ENCODE data around the gene MMP24.
A peak's percentile ranks its signal among the peaks of the same experiment; 100 is the strongest.
"Not testable (repeated sequence)": the region's sequence is repeated elsewhere in the genome, so short reads cannot be mapped to it uniquely, and the experiment has no call there.

Gene MMP24

GRCh38 chr20:35260426-35260825 is 33.9 kb downstream of the MMP24 start:
- no peak overlapping the region for H3K4me3 ChIP-seq (ENCODE audit: low read length)
- TF ChIP-seq CTCF (IDR thresholded peaks at IDR 0.05; ENCODE audit: insufficient read depth, low read depth, low read length, missing control alignments), result no peak

GRCh38 chr20:35262321-35262720 is 35.8 kb downstream of the MMP24 start:
- H3K4me3 ChIP-seq (ENCODE audit: low read length); DNase-seq (ENCODE audit: low read depth): not testable (repeated sequence)

More at GRCh38 chr20:35260426-35260825, 33.9 kb downstream of the MMP24 start:
- no peak for DNase-seq (ENCODE audit: low read depth)

- DNase-seq (ENCODE audit: low read depth), result peak; percentile 67
- H3K4me3 ChIP-seq (ENCODE audit: low read length), result not testable (repeated sequence)
These were observed 36.4 kb downstream of the MMP24 start for GRCh38 chr20:35262731-35263531.

GRCh38 chr20:35263532-35264341 is 37.2 kb downstream of the MMP24 start:
- H3K4me3 ChIP-seq (ENCODE audit: low read length), result no peak overlapping the region
- DNase-seq (ENCODE audit: low read depth), result no peak
- no peak for TF ChIP-seq CTCF (IDR thresholded peaks at IDR 0.05; ENCODE audit: insufficient read depth, low read depth, low read length, missing control alignments)

GRCh38 chr20:35264755-35265154 is 38.3 kb downstream of the MMP24 start:
- TF ChIP-seq CTCF (IDR thresholded peaks at IDR 0.05; ENCODE audit: insufficient read depth, low read depth, low read length, missing control alignments), result no peak
- DNase-seq (ENCODE audit: low read depth), result peak; percentile 55
- no peak overlapping the region for H3K4me3 ChIP-seq (ENCODE audit: low read length)

GRCh38 chr20:35267092-35267491 is 40.6 kb downstream of the MMP24 start:
- TF ChIP-seq CTCF (IDR thresholded peaks at IDR 0.05; ENCODE audit: insufficient read depth, low read depth, low read length, missing control alignments), result no peak
- no peak for DNase-seq (ENCODE audit: low read depth)
- H3K4me3 ChIP-seq (ENCODE audit: low read length), result no peak overlapping the region

GRCh38 chr20:35269055-35269781 is 42.7 kb downstream of the MMP24 start:
- peak; percentile 63 for DNase-seq (ENCODE audit: low read depth)
- TF ChIP-seq CTCF (IDR thresholded peaks at IDR 0.05; ENCODE audit: insufficient read depth, low read depth, low read length, missing control alignments), result peak; percentile 84
- H3K4me3 ChIP-seq (ENCODE audit: low read length), result no peak overlapping the region
